ENCODE results near the gene IL17RE.
"Not testable (repeated sequence)": the region's sequence is repeated elsewhere in the genome, so short reads cannot be mapped to it uniquely, and the experiment has no call there.

The IL17RE gene

DNA sequence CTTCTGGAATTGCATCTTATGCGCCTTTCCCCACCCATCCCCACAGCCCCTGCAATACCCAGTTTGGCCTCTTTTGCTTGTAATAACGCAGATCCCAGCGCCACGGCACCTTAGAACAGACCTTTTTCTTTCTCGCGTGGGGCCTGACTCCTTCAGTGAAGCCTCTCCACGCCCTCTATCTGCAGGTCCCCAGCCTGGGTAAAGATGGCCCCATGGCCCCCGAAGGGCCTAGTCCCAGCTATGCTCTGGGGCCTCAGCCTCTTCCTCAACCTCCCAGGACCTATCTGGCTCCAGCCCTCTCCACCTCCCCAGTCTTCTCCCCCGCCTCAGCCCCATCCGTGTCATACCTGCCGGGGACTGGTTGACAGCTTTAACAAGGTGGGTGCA is 31.6 kb downstream of the IL17RE start:
- POLR2A ChIA-PET, result interaction anchor here (1.7 to 3.0 kb wide), 2 partner anchors 12 to 18 kb away, joined by 12 to 22 read pairs; partner anchors contain the start of gene IL17RC
- no peak for DNase-seq (ENCODE audit: low read depth, low spot score)
- CTCF ChIA-PET, result interaction anchor here (1.2 to 7.4 kb wide), 9 partner anchors 9 to 218 kb away, joined by 3 to 84 read pairs (median 10); partner anchors contain the start of genes IL17RE and RPUSD3
- peak overlapping the region; percentile 77 for H3K4me3 ChIP-seq (ENCODE audit: low read depth, low read length)
- TF ChIP-seq, protein P1, sequence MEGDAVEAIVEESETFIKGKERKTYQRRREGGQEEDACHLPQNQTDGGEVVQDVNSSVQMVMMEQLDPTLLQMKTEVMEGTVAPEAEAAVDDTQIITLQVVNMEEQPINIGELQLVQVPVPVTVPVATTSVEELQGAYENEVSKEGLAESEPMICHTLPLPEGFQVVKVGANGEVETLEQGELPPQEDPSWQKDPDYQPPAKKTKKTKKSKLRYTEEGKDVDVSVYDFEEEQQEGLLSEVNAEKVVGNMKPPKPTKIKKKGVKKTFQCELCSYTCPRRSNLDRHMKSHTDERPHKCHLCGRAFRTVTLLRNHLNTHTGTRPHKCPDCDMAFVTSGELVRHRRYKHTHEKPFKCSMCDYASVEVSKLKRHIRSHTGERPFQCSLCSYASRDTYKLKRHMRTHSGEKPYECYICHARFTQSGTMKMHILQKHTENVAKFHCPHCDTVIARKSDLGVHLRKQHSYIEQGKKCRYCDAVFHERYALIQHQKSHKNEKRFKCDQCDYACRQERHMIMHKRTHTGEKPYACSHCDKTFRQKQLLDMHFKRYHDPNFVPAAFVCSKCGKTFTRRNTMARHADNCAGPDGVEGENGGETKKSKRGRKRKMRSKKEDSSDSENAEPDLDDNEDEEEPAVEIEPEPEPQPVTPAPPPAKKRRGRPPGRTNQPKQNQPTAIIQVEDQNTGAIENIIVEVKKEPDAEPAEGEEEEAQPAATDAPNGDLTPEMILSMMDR (IDR thresholded peaks at IDR 0.05; ENCODE audit: insufficient read depth, low read length, missing control alignments), result peak; percentile 2

DNA sequence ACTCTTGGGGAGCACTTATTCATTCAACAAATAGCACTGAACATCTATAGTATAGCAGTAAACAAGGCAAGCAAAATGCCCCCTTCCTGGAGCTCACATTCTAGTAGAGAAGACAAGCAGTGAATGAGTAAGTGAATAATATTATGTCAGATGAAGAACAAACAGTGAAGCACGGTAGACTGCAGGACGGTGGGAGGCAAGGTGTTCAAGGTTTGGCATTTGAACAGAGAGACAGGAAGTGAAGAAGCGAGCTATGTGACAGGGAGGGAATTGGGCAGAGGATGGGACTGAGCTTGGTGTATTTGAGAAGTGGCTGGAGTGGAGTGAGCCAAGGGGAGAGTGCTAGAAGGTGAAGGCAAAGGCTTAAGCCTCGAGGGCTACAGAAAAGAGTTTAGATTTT is 32.3 kb downstream of the IL17RE start:
- H3K4me3 ChIP-seq (ENCODE audit: low read depth, low read length), result peak overlapping the region; percentile 77
- DNase-seq (ENCODE audit: low read depth, low spot score), result no peak
- ChIA-PET CTCF (interaction anchor here (1.1 to 7.4 kb wide), 7 partner anchors 8 to 352 kb away, joined by 3 to 84 read pairs (median 5); partner anchors contain the start of genes IL17RE and RPUSD3), POLR2A (interaction anchor here (1.0 to 3.0 kb wide), 2 partner anchors 11 to 12 kb away, joined by 3 to 22 read pairs; no protein-coding TSS in a partner anchor)
- TF ChIP-seq, protein P1 (IDR thresholded peaks at IDR 0.05; ENCODE audit: insufficient read depth, low read length, missing control alignments), result no peak

DNA sequence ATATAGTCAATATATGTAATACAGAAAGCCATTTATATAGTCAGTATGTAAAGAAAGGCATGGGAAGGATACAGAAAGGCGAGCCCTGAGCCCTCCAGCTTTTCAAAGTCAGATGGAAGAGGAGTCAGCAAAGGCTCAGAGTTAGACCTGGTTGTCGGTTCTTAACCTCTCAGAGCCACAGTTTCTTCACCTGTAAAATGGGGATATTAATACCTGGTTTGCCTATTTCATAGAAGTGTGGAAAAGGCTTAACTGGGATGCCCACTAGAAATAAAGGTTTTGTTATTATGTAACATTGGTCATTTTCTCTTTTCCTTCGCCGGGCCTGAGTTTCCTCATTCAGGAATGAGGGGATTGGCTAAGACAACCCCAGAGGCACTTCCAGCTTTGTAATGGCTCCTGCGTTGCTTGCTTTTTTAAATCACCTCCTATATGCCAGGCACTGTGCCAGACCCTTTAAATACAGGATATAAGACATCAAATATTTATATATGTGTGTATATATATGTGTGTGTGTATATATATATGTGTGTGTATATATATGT is 33.4 kb downstream of the IL17RE start:
- ChIA-PET CTCF (interaction anchor here (1.6 to 7.4 kb wide), 2 partner anchors 12 to 351 kb away, joined by 5 to 84 read pairs; no protein-coding TSS in a partner anchor), POLR2A (interaction anchor here (1.0 kb wide), 1 partner anchor 11 kb away, joined by 3 read pairs; no protein-coding TSS in a partner anchor)
- no peak for DNase-seq (ENCODE audit: low read depth, low spot score)
- H3K4me3 ChIP-seq (ENCODE audit: low read depth, low read length), result no peak overlapping the region
- TF ChIP-seq, protein P1 (IDR thresholded peaks at IDR 0.05; ENCODE audit: insufficient read depth, low read length, missing control alignments), result no peak

DNA sequence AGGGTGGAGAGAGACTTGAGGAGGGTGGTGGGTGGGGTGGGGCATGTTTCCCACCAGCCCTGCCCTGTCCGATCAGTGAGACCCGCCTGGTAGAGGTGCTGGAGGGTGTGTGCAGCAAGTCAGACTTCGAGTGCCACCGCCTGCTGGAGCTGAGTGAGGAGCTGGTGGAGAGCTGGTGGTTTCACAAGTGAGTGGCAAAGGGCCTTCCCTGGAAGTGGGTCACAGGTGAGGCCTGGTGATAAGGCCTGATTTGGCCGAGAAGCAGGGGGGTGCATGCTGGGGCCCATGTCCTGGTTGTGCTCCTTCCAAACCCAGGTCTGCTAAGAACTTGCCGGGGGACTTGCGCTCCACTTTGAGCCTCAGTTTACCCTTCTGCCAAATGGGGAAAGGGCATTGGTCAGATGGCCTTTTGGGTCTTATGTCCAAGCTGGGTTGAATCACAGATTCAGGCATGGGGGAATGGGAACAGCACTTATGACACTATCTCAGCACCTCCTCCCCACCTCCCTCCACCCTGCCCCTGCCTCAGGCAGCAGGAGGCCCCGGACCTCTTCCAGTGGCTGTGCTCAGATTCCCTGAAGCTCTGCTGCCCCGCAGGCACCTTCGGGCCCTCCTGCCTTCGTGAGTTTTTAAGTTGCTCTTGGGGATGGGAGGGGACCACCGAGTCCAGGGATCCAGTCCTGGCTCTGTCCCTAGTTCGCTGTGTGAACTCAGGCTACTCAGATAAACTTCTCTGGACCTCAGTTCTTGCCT is 35.0 kb downstream of the IL17RE start:
- TF ChIP-seq, protein P1 (IDR thresholded peaks at IDR 0.05; ENCODE audit: insufficient read depth, low read length, missing control alignments), result no peak
- H3K4me3 ChIP-seq (ENCODE audit: low read depth, low read length), result no peak overlapping the region
- ChIA-PET POLR2A (no interaction called here), CTCF (interaction anchor here (1.4 kb wide), 1 partner anchor 9 kb away, joined by 3 read pairs; no protein-coding TSS in a partner anchor)
- DNase-seq (ENCODE audit: low read depth, low spot score), result no peak

DNA sequence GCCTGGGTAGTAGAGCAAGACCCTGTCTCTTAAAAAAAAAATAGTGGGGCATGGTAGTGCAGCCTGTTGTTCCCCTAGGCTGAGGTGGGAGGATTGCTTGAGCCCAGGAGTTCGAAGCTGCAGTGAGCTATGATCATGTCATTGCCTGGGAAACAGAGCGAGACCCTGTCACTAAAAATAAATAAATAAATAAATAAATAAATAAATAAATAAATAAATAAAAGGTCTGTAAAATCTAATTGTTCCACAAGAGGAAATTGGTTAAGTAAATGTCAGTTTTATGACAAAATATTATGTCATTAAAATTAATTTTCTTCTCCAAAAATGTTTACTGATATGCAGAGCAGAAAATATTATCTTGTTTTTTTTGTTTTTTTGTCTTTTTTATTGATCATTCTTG is 36.3 kb downstream of the IL17RE start:
- no peak overlapping the region for H3K4me3 ChIP-seq (ENCODE audit: low read depth, low read length)
- no peak for DNase-seq (ENCODE audit: low read depth, low spot score)
- ChIA-PET POLR2A (no interaction called here), CTCF (interaction anchor here (1.4 kb wide), 1 partner anchor 8 kb away, joined by 3 read pairs; no protein-coding TSS in a partner anchor)
- TF ChIP-seq, protein P1 (IDR thresholded peaks at IDR 0.05; ENCODE audit: insufficient read depth, low read length, missing control alignments), result no peak

DNA sequence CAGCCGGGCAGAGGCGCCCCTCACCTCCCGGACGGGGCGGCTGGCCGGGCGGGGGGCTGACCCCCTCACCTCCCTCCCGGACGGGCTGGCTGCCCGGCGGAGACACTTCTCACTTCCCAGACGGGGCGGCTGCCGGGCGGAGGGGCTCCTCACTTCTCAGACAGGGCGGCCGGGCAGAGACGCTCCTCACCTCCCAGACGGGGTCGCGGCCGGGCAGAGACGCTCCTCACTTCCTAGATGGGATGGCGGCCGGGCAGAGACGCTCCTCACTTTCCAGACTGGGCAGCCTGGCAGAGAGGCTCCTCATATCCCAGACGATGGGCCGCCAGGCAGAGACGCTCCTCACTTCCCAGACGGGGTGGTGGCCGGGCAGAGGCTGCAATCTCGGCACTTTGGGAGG is 37.3 kb downstream of the IL17RE start:
- H3K4me3 ChIP-seq (ENCODE audit: low read depth, low read length); POLR2A ChIA-PET; DNase-seq (ENCODE audit: low read depth, low spot score); CTCF ChIA-PET: not testable (repeated sequence)

Data from AG04449 (cell line).